ENCODE data around the gene EHMT1. TPM values are rescaled to one million over a fixed set of nuclear protein-coding genes. Genes with fewer than 3 reads are reported as not detected.

Gene EHMT1
- total and polyA plus RNA-seq, 2 donors (not counting 1 experiment from before 2014, with no cell fraction given), result 101 to 394 TPM

DNA sequence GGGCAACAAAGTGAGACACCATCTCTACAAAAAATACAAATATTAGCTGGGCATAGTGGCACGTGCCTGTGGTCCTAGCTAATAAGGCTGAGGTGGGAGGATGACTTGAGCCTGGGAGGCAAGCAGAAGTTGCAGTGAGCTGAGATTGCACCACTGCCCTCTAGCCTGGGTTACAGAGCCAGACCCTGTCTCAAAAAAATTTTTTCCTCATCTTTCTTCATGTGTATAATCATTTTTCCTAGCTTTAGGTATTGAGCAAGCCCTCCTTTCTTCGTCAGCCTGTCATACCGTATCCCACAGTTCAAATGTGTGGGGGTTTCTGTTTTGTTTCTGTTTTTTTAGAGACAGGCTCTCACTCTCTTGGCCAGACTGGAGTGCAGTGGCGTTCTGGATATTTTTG, 41.3 kb downstream of the EHMT1 start:
- no peak for DNase-seq
- H3K36me3 ChIP-seq (replicated peaks in 1 of 2; ENCODE audit: control extremely low read depth in 1 of 2, control insufficient read depth in 1 of 2, extremely low read depth in 1 of 2, insufficient read depth in 2 of 2, low read length in 1 of 2), result peaks cover 0 to 17% of the 10 kb centered on the region in 2 experiments
- no peaks in the 10 kb centered on the region for H3K27me3 ChIP-seq (replicated peaks in 1 of 4; ENCODE audit: control extremely low read depth in 1 of 4, control insufficient read depth in 3 of 4, insufficient read depth in 4 of 4, low read length in 3 of 4)
- no peak for TF ChIP-seq EZH2 (IDR thresholded peaks at IDR 0.05; ENCODE audit: borderline replicate concordance, insufficient read depth, low read depth, low read length, poor library complexity, severe bottlenecking)
- TF ChIP-seq, protein P1, sequence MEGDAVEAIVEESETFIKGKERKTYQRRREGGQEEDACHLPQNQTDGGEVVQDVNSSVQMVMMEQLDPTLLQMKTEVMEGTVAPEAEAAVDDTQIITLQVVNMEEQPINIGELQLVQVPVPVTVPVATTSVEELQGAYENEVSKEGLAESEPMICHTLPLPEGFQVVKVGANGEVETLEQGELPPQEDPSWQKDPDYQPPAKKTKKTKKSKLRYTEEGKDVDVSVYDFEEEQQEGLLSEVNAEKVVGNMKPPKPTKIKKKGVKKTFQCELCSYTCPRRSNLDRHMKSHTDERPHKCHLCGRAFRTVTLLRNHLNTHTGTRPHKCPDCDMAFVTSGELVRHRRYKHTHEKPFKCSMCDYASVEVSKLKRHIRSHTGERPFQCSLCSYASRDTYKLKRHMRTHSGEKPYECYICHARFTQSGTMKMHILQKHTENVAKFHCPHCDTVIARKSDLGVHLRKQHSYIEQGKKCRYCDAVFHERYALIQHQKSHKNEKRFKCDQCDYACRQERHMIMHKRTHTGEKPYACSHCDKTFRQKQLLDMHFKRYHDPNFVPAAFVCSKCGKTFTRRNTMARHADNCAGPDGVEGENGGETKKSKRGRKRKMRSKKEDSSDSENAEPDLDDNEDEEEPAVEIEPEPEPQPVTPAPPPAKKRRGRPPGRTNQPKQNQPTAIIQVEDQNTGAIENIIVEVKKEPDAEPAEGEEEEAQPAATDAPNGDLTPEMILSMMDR (IDR thresholded peaks at IDR 0.05), result no peak
- Mint-ChIP-seq H3K27ac (no peak overlapping the region), H3K4me3 (no peak overlapping the region), H3K27me3 (no peaks in the 10 kb centered on the region), H3K4me1 (peaks cover 40% of the 10 kb centered on the region), H3K9me3 (ENCODE audit: insufficient read depth) (no peaks in the 10 kb centered on the region)
- ATAC-seq (ENCODE audit: low read depth), result no peak
- H2AFZ ChIP-seq (ENCODE audit: insufficient read depth, low read depth, low read length, poor library complexity, severe bottlenecking), result no peak overlapping the region
- ChIA-PET CTCF (interaction anchor here (1.2 kb wide), 1 partner anchor 23 kb away, joined by 3 read pairs; no protein-coding TSS in a partner anchor), POLR2A (no interaction called here)
- no CpG with 5 or more reads among the region's 4 CpGs for WGBS (ENCODE audit: insufficient coverage)
- no peak overlapping the region for H3K9ac ChIP-seq (ENCODE audit: low read length)
- no peak overlapping the region for H3K4me3 ChIP-seq (ENCODE audit: control extremely low read depth in 1 of 5, extremely low read depth in 1 of 5, insufficient read depth in 1 of 5, low read depth in 2 of 5, low read length in 4 of 5)
- H3K79me2 ChIP-seq (ENCODE audit: control insufficient read depth, insufficient read depth, low read length), result peaks cover 91% of the 10 kb centered on the region
- peaks cover 63% of the 10 kb centered on the region for H4K20me1 ChIP-seq (ENCODE audit: control insufficient read depth, insufficient read depth, low read length, poor library complexity, severe bottlenecking)
- H3K27ac ChIP-seq (ENCODE audit: low read length in 2 of 2), result no peak overlapping the region
- intact Hi-C loops (cut with micrococcal nuclease), result no loop called here
- H3K9me3 ChIP-seq (ENCODE audit: control extremely low read depth in 1 of 3, control insufficient read depth in 2 of 3, insufficient read depth in 1 of 3, low read length in 2 of 3), result no peaks in the 10 kb centered on the region
- no peak overlapping the region for H3K4me2 ChIP-seq (replicated peaks; ENCODE audit: low read depth, low read length, poor library complexity, severe bottlenecking)
- H3K4me1 ChIP-seq (ENCODE audit: control insufficient read depth in 2 of 2, insufficient read depth in 2 of 2, low read length in 2 of 2), result peaks cover 11 to 24% of the 10 kb centered on the region in 2 donors

DNA sequence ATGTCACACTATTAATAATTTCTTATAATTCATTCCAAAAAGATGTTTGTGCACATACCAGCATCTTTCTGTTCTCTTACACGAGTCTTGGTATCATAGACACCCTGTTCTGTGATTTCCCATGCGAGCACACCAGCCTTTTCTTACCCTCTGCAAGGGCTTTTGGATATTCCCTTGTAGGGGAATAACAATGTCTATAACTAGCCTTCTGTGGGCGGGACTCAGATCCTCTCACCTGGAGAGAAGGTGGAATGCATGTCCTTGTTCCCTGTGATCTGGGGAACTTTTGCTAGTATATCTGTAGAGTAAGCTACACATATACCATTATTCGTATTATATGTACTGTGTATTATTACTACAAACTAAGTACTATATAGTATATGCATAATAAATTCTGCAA, 44.8 kb downstream of the EHMT1 start:
- Mint-ChIP-seq H3K4me1 (peaks cover 49% of the 10 kb centered on the region), H3K4me3 (no peak overlapping the region), H3K27ac (no peak overlapping the region), H3K9me3 (ENCODE audit: insufficient read depth) (no peaks in the 10 kb centered on the region), H3K27me3 (no peaks in the 10 kb centered on the region)
- no CpG with 5 or more reads among the region's 4 CpGs for WGBS (ENCODE audit: insufficient coverage)
- Histone ChIP-seq H3K9me3 (ENCODE audit: control extremely low read depth in 1 of 3, control insufficient read depth in 2 of 3, insufficient read depth in 1 of 3, low read length in 2 of 3) (no peaks in the 10 kb centered on the region), H3K27ac (ENCODE audit: low read length in 2 of 2) (no peak overlapping the region), H4K20me1 (ENCODE audit: control insufficient read depth, insufficient read depth, low read length, poor library complexity, severe bottlenecking) (peaks cover 75% of the 10 kb centered on the region), H3K9ac (ENCODE audit: low read length) (no peak overlapping the region), H3K4me3 (ENCODE audit: control extremely low read depth in 1 of 5, extremely low read depth in 1 of 5, insufficient read depth in 1 of 5, low read depth in 2 of 5, low read length in 4 of 5) (no peak overlapping the region), H3K4me1 (ENCODE audit: control insufficient read depth in 2 of 2, insufficient read depth in 2 of 2, low read length in 2 of 2) (peaks cover 27 to 34% of the 10 kb centered on the region in 2 donors), H3K4me2 (replicated peaks; ENCODE audit: low read depth, low read length, poor library complexity, severe bottlenecking) (no peak overlapping the region), H2AFZ (ENCODE audit: insufficient read depth, low read depth, low read length, poor library complexity, severe bottlenecking) (no peak overlapping the region), H3K27me3 (replicated peaks in 1 of 4; ENCODE audit: control extremely low read depth in 1 of 4, control insufficient read depth in 3 of 4, insufficient read depth in 4 of 4, low read length in 3 of 4) (no peaks in the 10 kb centered on the region), H3K79me2 (ENCODE audit: control insufficient read depth, insufficient read depth, low read length) (peaks cover 91% of the 10 kb centered on the region), H3K36me3 (replicated peaks in 1 of 2; ENCODE audit: control extremely low read depth in 1 of 2, control insufficient read depth in 1 of 2, extremely low read depth in 1 of 2, insufficient read depth in 2 of 2, low read length in 1 of 2) (peaks cover 0 to 18% of the 10 kb centered on the region in 2 experiments)
- ChIA-PET POLR2A (no interaction called here), CTCF (interaction anchor here (0.7 to 2.5 kb wide), 2 partner anchors 9 to 16 kb away, joined by 3 to 6 read pairs; no protein-coding TSS in a partner anchor)
- intact Hi-C loops (cut with micrococcal nuclease), result no loop called here
- DNase-seq, result no peak
- no peak for ATAC-seq (ENCODE audit: low read depth)
- TF ChIP-seq, protein P1 (IDR thresholded peaks at IDR 0.05), result no peak
- TF ChIP-seq EZH2 (IDR thresholded peaks at IDR 0.05; ENCODE audit: borderline replicate concordance, insufficient read depth, low read depth, low read length, poor library complexity, severe bottlenecking), result no peak
